Karpas-422 (cell line): ENCODE results near the gene ZNRF3. TPM values are rescaled to one million over a fixed set of nuclear protein-coding genes. Genes with fewer than 3 reads are reported as not detected.

Source experiments
- DNase-seq: peaks from one replicate; pipeline ENCODE4 v3.0.0-alpha.2; 2015
- H2AFZ ChIP-seq: fragments of 200-600 bp; sonication (generic); 2 replicates; pipeline ENCODE4 v1.6.1; 2014; ENCODE audit warnings: antibody characterized with exemption, low read length, mixed read lengths
- H3K27ac ChIP-seq: fragments of 200-600 bp; sonication (generic); 2 replicates; pipeline ENCODE4 v1.5.1; 2014; ENCODE audit warnings: mild to moderate bottlenecking, low read length, moderate library complexity
- H3K27me3 ChIP-seq: fragments of 200-600 bp; sonication (generic); 2 replicates; pipeline ENCODE4 v1.6.1; 2014; ENCODE audit warnings: low read length, mixed read lengths
- H3K36me3 ChIP-seq: fragments of 200-600 bp; sonication (generic); 2 replicates; pipeline ENCODE4 v1.6.1; 2014; ENCODE audit warnings: low read length, mixed read lengths; ENCODE audit not compliant: insufficient read depth
- H3K4me1 ChIP-seq: fragments of 200-600 bp; sonication (generic); 2 replicates; pipeline ENCODE4 v1.6.1; 2014; ENCODE audit warnings: mild to moderate bottlenecking, low read length, mixed read lengths
- H3K4me2 ChIP-seq: fragments of 200-600 bp; sonication (generic); 2 replicates; pipeline ENCODE4 v1.6.1; 2014; ENCODE audit warnings: low read length, low read depth, mild to moderate bottlenecking; ENCODE audit not compliant: poor library complexity, severe bottlenecking
- H3K4me3 ChIP-seq: fragments of 200-600 bp; sonication (generic); 2 replicates; pipeline ENCODE4 v1.5.1; 2014; ENCODE audit warnings: mild to moderate bottlenecking, antibody characterized with exemption, low read length, mixed read lengths
- H3K79me2 ChIP-seq: fragments of 200-600 bp; sonication (generic); 2 replicates; pipeline ENCODE4 v1.6.1; 2014; ENCODE audit warnings: mild to moderate bottlenecking, low read length, mixed read lengths
- H3K9ac ChIP-seq: fragments of 200-600 bp; sonication (generic); 2 replicates; pipeline ENCODE4 v1.6.0; 2014; ENCODE audit warnings: low read length
- H3K9me2 ChIP-seq: fragments of 200-600 bp; sonication (generic), shearing (Covaris generic); replicated peaks from 2 replicates; pipeline ENCODE4 v1.6.0; 2014; ENCODE audit warnings: mild to moderate bottlenecking, low read length, moderate library complexity; ENCODE audit not compliant: insufficient read depth
- H3K9me3 ChIP-seq: fragments of 300-700, 200-600 bp; sonication (generic); 2 replicates; pipeline ENCODE4 v1.6.1; 2014; ENCODE audit warnings: low read length, mixed read lengths
- H4K20me1 ChIP-seq: fragments of 200-600 bp; sonication (generic); 2 replicates; pipeline ENCODE4 v1.6.1; 2014; ENCODE audit warnings: mild to moderate bottlenecking, antibody characterized with exemption, low read length, low read depth; ENCODE audit not compliant: insufficient read depth
- total RNA-seq: library from RNA; depleted of rRNA; stranded (reverse); fragments of >200 nt; shearing (Covaris generic); gene quantifications from 2 replicates; pipeline ENCODE4 v1.2.3, GENCODE V29; 2014; ENCODE audit warnings: low replicate concordance

Gene ZNRF3
- total RNA-seq, 1 experiment from 2014 or later = 0.19 TPM

- H3K9me2 ChIP-seq = no peaks in the 10 kb centered on the region
- H3K4me3 ChIP-seq = no peak overlapping the region
- no peaks in the 10 kb centered on the region for H3K27me3 ChIP-seq
- H3K4me2 ChIP-seq = no peak overlapping the region
- no peaks in the 10 kb centered on the region for H3K36me3 ChIP-seq
- no peak overlapping the region for H3K27ac ChIP-seq
- DNase-seq = no peak
- H4K20me1 ChIP-seq = no peaks in the 10 kb centered on the region
- H3K9ac ChIP-seq = no peak overlapping the region
- no peaks in the 10 kb centered on the region for H3K9me3 ChIP-seq
- H3K4me1 ChIP-seq = no peaks in the 10 kb centered on the region
- no peaks in the 10 kb centered on the region for H3K79me2 ChIP-seq
- no peak overlapping the region for H2AFZ ChIP-seq
Measured at GRCh38 chr22:29092243-29092642, 208.9 kb downstream of the ZNRF3 start.

- no peak overlapping the region for H3K27ac ChIP-seq
- no peak overlapping the region for H3K4me2 ChIP-seq
- no peak overlapping the region for H2AFZ ChIP-seq
- H3K27me3 ChIP-seq = no peaks in the 10 kb centered on the region
- H3K79me2 ChIP-seq = no peaks in the 10 kb centered on the region
- H3K9me2 ChIP-seq = no peaks in the 10 kb centered on the region
- H3K9me3 ChIP-seq = no peaks in the 10 kb centered on the region
- H3K9ac ChIP-seq = no peak overlapping the region
- no peak for DNase-seq
- H3K36me3 ChIP-seq = no peaks in the 10 kb centered on the region
- no peak overlapping the region for H3K4me3 ChIP-seq
- H4K20me1 ChIP-seq = no peaks in the 10 kb centered on the region
- no peaks in the 10 kb centered on the region for H3K4me1 ChIP-seq
Measured at GRCh38 chr22:29093030-29093429, 209.7 kb downstream of the ZNRF3 start.

GRCh38 chr22:29093501-29094300, 210.3 kb downstream of the ZNRF3 start:
- Histone ChIP-seq H3K79me2 (no peaks in the 10 kb centered on the region), H3K27ac (no peak overlapping the region), H3K9ac (no peak overlapping the region), H3K9me2 (no peaks in the 10 kb centered on the region), H3K4me1 (peaks cover 2% of the 10 kb centered on the region; the same call in 1 of the 2 replicates), H3K4me3 (no peak overlapping the region), H3K36me3 (no peaks in the 10 kb centered on the region), H4K20me1 (no peaks in the 10 kb centered on the region), H3K9me3 (no peaks in the 10 kb centered on the region), H3K27me3 (no peaks in the 10 kb centered on the region), H3K4me2 (no peak overlapping the region), H2AFZ (no peak overlapping the region)
- no peak for DNase-seq

GRCh38 chr22:29095459-29095858, 212.1 kb downstream of the ZNRF3 start:
- H3K4me1 ChIP-seq = peaks cover 2% of the 10 kb centered on the region; the same call in 1 of the 2 replicates
- H2AFZ ChIP-seq = no peak overlapping the region
- H3K4me2 ChIP-seq = no peak overlapping the region
- H3K9me2 ChIP-seq = no peaks in the 10 kb centered on the region
- no peaks in the 10 kb centered on the region for H4K20me1 ChIP-seq
- H3K79me2 ChIP-seq = no peaks in the 10 kb centered on the region
- H3K36me3 ChIP-seq = no peaks in the 10 kb centered on the region
- no peaks in the 10 kb centered on the region for H3K9me3 ChIP-seq
- no peaks in the 10 kb centered on the region for H3K27me3 ChIP-seq
- DNase-seq = no peak
- no peak overlapping the region for H3K4me3 ChIP-seq
- no peak overlapping the region for H3K9ac ChIP-seq
- no peak overlapping the region for H3K27ac ChIP-seq

- Histone ChIP-seq H2AFZ (no peak overlapping the region), H3K4me2 (no peak overlapping the region), H3K9me3 (no peaks in the 10 kb centered on the region), H4K20me1 (no peaks in the 10 kb centered on the region), H3K4me1 (peaks cover 9% of the 10 kb centered on the region), H3K79me2 (no peaks in the 10 kb centered on the region), H3K27me3 (no peaks in the 10 kb centered on the region), H3K36me3 (no peaks in the 10 kb centered on the region), H3K27ac (no peak overlapping the region), H3K9me2 (no peaks in the 10 kb centered on the region), H3K9ac (no peak overlapping the region), H3K4me3 (no peak overlapping the region)
- DNase-seq = no peak
Measured at GRCh38 chr22:29096736-29097669, 213.6 kb downstream of the ZNRF3 start.

- Histone ChIP-seq H3K9me3 (no peaks in the 10 kb centered on the region), H4K20me1 (no peaks in the 10 kb centered on the region), H3K36me3 (no peaks in the 10 kb centered on the region), H3K4me1 (peaks cover 22% of the 10 kb centered on the region), H3K27me3 (no peaks in the 10 kb centered on the region), H3K4me3 (no peak overlapping the region), H3K4me2 (no peak overlapping the region), H3K79me2 (no peaks in the 10 kb centered on the region), H3K9me2 (no peaks in the 10 kb centered on the region), H2AFZ (no peak overlapping the region), H3K9ac (no peak overlapping the region), H3K27ac (no peak overlapping the region)
- no peak for DNase-seq
Measured at GRCh38 chr22:29098296-29098695, 214.9 kb downstream of the ZNRF3 start.

GRCh38 chr22:29102300-29102699, 218.9 kb downstream of the ZNRF3 start:
- peak overlapping the region; percentile 36; the same call in 1 of the 2 replicates for H3K4me3 ChIP-seq
- no peaks in the 10 kb centered on the region for H3K36me3 ChIP-seq
- H3K27ac ChIP-seq = peak overlapping the region; percentile 66

GRCh38 chr22:29103121-29103520, 219.7 kb downstream of the ZNRF3 start:
- no peaks in the 10 kb centered on the region for H3K9me3 ChIP-seq

More at GRCh38 chr22:29102300-29102699, 218.9 kb downstream of the ZNRF3 start:
- Histone ChIP-seq H3K9me3 (no peaks in the 10 kb centered on the region), H3K9ac (peak overlapping the region; percentile 29; the same call in 1 of the 2 replicates), H3K4me2 (peak overlapping the region; percentile 64), H3K27me3 (no peaks in the 10 kb centered on the region), H3K9me2 (no peaks in the 10 kb centered on the region), H2AFZ (no peak overlapping the region), H4K20me1 (no peaks in the 10 kb centered on the region), H3K4me1 (peaks cover 33% of the 10 kb centered on the region), H3K79me2 (no peaks in the 10 kb centered on the region)
- DNase-seq = peak; percentile 54

More at GRCh38 chr22:29103121-29103520, 219.7 kb downstream of the ZNRF3 start:
- DNase-seq = no peak
- no peaks in the 10 kb centered on the region for H3K79me2 ChIP-seq
- 0 out of 2 replicates have a peak overlapping the region, but pooled peaks have one; percentile 29 for H3K9ac ChIP-seq
- H3K4me2 ChIP-seq = peak overlapping the region; percentile 64
- peak overlapping the region; percentile 57; the same call in 1 of the 2 replicates for H3K27ac ChIP-seq
- no peaks in the 10 kb centered on the region for H3K27me3 ChIP-seq
- H3K9me2 ChIP-seq = no peaks in the 10 kb centered on the region
- no peaks in the 10 kb centered on the region for H3K36me3 ChIP-seq
- H3K4me3 ChIP-seq = peak overlapping the region; percentile 36; the same call in 1 of the 2 replicates
- peaks cover 33% of the 10 kb centered on the region for H3K4me1 ChIP-seq
- H2AFZ ChIP-seq = no peak overlapping the region
- no peaks in the 10 kb centered on the region for H4K20me1 ChIP-seq
